ENCODE results near the gene SPATA3. TPM values are rescaled to one million over a fixed set of nuclear protein-coding genes. Genes with fewer than 3 reads are reported as not detected.
"Not testable (repeated sequence)": the region's sequence is repeated elsewhere in the genome, so short reads cannot be mapped to it uniquely, and the experiment has no call there.

The SPATA3 gene
- polyA plus RNA-seq, 4 donors = not detected

DNA sequence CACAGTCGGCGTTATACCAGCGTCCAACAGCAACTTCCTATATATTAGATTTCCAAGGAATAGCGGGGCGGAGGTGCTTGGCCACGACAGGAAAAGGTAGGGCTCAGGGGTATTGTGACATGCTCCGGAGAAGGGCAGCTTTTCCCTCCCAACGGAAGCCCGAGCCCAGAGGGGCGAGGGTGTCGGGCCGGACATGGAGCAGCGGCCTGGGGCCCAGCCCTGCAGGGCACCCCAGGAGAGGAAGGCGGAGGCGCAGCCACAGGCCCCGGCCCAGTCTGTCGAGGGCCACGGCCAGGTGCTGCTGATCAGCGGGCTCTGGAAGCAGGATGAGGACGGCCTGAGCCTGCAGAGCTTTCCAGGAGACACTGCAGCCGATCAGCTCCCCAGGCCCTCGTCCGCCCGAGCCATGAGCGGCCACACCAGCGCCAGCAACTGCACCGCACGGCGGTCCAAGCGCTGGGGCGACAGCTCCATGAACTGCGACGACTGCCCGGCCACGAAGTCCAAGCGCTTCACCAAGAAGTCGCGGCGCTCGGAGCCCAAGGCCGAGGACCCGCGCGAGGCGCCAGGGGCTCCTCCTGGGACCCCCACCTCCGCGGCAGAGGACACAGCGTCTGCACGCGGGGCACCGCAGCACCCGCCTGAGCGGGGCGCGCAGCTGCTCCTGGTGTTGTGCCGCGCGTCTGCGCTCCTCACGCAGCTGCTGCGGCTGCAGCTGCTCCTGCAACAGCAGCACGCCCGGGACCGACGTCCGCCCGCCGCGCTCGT is 5.6 kb upstream of the SPATA3 start:
- DNase-seq (ENCODE audit: low read depth in 4 of 4, low spot score in 2 of 4) = no peak

DNA sequence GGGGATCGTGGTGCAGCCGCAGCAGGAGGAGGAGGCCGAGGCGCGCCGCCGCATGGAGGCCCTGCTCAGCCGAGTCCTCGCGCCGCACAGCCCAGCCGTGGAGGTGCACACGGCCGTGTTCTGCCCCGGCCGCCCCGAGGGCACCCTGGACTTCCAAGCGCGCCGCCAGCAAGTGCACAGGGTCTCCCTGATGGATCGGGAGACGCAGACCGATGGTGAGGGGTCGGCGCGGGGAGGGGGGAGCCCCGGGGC is 5.1 kb upstream of the SPATA3 start:
- DNase-seq (ENCODE audit: low read depth in 4 of 4, low spot score in 2 of 4) = no peak

DNA sequence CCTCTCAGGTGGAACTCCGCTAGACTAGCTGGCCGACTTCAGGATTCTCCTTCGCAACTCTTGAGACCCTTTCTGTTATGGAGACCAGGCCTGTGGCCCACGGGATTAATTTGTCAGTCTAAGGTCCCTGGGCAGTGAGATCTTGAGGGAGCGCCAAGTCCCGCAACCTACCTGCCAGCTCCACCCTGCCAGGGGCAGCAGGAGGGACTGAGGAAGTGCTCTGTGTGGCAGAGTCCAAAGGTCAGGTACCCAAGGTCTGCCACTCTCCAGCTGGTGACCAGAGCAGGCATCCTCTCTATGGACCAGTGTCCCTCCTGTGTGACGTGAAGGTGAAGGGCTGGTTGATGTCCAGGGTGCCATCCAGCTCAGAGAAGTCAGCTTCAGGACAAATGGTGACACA is 4.3 kb upstream of the SPATA3 start:
- no peak for DNase-seq (ENCODE audit: low read depth in 4 of 4, low spot score in 2 of 4)

DNA sequence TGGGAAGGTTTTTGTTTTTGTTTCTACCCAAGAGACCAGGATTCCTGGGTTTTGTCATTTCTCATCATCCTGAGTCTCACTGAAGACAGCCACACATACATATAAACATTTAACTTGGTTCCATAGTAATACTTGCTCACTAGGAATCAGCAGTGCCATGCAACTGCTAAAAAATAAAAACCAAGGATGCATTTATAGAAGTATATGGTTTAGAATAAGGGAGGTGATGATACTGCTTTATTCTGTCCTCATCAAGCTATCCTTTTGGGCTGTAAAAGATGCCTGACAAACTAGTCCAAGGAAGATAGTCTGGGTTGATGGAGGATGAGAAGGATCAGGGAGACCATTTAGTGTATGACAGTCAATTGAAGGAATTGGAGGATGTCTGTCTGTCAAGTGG is 740 bp downstream of the SPATA3 start:
- DNase-seq (ENCODE audit: low read depth in 4 of 4, low spot score in 2 of 4) = no peak

DNA sequence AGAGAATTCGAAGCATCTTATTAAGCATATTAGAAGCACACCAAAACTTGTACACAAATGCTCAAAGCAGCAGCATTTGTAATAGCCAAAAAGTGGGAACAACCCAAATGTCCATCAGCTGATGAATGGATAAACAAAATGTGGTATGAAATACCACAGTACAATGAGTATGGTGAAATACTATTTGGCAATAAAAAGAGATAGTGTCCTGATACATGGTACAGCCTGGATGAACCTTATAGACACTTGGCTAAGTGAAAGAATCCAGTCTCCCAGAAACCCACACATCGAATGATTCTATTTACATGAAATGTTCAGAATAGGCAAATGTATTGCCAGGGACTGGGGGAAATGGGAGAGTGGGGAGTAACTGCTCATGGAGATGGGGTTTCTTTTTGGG is 3.0 kb downstream of the SPATA3 start:
- no peak for DNase-seq (ENCODE audit: low read depth in 4 of 4, low spot score in 2 of 4)

DNA sequence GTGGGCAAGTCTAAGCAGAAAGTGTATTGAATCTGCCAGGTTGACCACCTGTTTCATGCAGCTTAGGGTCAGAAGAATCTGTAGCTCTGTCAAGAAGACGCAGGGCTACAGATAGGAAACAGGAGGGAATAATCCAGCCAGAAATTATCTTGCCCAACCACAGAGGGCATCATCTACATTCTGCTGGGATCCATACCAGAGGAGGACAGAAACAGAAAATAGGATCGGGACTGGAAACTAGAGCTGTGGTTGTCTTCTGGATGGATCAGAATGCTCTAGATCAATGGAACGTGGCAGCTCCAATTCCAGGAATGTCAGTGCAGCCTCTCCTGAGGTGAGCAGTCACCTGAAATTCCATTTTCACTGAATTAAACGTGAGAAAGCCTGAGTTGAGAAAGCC is 3.6 kb downstream of the SPATA3 start:
- DNase-seq (ENCODE audit: low read depth in 4 of 4, low spot score in 2 of 4) = no peak

DNA sequence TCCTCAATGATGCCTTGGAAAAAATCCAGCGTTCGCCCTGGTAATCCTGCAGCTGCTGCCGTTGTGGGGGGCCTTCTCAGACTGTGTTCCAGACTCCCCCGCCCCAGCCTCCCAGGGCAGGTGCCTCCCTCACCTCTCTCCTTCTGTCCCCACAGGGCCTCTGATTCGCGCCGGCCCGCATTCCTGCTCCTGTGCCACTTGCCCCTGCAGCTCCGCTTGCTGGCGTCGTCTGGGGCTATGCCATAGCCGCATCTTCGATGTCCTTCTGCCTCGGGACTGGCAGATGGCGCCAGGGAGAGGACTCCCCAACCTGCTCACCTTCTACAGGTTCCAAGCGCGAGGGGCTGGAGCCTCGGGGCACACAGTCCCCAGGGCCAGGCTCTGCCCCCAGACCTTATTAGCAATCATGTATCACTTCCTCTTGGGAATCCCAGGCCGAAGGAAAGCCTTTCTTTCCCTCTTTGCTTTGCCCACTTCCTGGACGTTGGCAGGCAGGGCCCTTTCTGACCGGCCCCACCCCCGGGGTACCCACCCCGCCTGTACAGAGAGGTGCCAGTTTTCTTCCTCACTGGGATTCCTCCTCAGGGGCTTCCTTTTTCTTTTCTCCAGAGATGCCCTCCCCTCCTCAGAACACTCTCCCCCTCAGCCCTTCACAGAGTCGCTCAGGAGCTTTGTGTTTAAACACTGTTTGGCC is 4.4 kb downstream of the SPATA3 start:
- no peak for DNase-seq (ENCODE audit: low read depth in 4 of 4, low spot score in 2 of 4)

DNA sequence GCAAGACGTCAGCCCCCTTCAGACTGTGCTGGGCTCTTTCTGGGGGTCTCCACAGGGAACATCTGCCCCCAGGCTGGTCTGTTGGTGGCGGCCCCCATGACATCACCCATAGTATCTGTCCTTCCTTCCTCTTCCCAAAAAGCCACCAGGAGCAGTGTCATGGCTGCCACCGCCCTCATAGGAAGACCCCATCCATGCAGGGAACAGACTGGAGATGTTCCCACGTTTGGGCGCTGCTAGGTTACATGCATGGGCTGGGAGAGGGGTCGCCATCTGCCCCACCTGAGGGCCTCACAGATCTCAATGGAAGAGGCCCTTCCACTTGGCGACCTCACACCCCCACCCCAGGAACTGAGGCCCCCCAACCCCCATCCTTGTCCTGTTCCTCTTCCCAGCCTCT is 5.1 kb downstream of the SPATA3 start:
- no peak for DNase-seq (ENCODE audit: low read depth in 4 of 4, low spot score in 2 of 4)

DNA sequence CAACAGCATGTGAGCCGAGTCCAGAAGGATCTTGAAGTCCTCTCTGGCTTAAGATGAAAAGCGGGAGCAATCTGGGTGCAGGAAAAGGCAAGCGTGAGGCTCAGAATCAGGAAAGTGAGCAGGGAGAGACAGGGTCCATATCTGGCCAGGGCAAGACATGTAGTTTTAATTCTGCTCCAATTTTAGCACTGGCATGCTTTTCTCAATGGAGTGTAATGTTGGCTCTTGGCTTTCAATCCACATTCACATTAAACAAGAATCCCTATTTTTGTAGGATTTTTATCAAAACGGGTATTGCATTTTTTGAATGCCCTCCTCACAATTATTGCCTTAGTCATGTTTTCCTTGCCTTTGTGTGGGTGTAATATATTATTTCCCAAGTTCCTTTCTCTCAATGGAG is 6.0 kb downstream of the SPATA3 start:
- DNase-seq (ENCODE audit: low read depth in 4 of 4, low spot score in 2 of 4) = no peak

DNA sequence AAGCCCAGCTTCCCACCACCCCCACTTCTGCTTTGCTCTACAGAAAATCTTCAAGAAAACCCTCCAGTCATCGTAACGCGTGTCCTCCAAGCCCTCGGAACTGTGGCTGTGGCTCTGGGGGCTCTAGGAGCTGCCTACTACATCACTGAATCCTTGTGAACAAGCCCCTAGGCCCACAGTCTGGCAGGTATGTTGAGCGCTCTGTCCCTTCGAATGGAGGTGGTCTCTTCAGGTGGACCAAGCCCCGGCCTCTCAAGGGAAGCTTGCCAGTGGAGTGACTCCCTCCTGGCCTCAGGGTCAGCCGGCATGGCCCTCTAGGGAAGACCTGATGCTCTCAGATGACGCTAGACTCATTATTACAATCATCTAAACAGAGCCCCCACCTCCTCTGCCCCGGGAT is 6.7 kb downstream of the SPATA3 start:
- no peak for DNase-seq (ENCODE audit: low read depth in 4 of 4, low spot score in 2 of 4)

DNA sequence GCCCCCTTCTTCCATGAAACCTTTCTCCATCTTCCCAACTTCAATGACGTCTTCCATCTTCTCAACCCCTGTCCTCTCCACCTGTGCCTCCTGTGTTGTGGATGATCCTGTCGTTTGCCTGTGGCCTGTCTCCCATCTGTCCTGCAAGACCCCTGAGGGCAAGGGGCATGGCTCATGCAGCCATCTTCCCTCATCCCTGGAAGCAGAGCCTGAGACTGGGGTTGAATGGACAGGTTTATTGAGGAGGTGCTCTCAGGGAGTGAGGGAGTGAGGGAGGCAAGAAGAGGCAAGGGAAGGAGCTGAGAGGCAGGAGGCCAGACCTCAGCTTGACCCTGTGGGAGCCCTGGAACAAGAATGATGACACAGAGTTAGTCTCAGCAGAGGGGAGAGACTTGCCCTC is 7.3 kb downstream of the SPATA3 start:
- no peak for DNase-seq (ENCODE audit: low read depth in 4 of 4, low spot score in 2 of 4)

DNA sequence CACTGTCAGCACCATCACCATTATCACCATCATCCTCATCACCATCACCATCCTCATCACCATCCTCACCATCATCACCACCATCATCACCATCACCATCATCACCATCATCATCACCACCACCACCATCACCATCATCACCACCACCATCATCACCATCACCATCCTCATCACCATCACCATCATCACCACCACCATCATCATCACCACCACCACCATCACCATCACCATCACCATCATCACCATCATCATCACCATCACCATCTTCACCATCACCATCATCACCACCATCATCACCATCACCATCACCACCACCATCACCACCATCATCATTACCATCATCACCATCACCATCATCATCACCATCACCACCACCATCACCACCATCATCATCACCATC is 9.0 kb downstream of the SPATA3 start:
- not testable (repeated sequence) for DNase-seq (ENCODE audit: low read depth in 4 of 4, low spot score in 2 of 4)

DNA sequence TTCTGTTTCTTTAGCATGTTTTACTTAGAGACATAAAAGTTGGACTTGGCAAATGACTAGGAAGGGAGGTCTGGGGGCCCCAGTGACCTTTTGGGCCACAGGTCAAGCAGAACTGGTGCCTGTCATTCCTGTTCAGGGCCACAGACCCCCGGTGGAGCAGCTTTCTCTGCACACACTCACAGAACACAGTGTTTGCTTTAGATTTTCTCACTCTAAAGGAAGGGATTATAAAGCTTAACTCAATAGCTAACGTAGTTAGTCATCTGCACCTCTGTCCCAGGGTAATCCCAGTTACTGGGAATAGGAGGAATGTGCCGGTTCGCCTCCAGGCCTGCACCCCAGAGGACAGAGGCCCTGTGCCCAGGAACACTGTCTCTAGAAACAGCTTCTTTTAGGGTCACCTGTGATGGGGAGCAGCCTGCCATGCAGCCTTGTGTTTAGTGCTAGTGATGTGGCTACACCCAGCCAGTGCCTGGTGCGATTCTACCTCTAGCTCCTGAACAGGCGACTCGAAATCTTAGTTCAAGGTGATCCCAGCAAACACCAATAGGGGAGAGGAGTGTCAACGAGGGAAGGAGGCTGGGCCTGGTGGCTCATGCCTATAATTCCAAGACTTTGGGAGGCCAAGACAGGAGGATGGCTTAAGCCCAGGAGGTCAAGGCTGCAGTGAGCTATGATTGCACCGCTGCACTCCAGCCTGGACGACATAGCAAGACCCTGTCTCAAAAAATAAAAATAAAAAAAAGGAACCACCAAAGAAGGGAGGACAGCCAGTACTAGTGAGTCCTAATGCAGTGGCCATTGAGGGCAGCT is 11.6 kb downstream of the SPATA3 start:
- DNase-seq (ENCODE audit: low read depth in 4 of 4, low spot score in 2 of 4) = no peak

DNA sequence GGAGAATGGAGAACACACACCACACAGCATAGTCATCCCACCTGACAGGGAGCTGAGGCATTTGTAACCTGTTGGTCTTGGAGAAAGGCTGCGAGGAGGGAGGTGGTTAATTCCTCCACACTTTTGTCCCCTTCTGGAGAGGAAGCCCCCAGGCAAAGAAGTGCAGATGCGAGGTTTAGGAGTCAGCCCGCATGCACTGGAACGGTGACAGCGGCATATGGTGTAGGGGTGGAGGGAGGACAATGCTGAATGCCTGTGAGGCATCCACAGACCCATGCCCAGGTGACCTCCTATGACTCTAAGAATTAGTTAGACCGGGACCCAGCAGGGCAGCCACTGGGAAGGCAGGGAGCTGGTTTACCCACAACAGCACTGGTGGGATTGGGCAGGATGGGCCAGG is 12.2 kb downstream of the SPATA3 start:
- no peak for DNase-seq (ENCODE audit: low read depth in 4 of 4, low spot score in 2 of 4)

DNA sequence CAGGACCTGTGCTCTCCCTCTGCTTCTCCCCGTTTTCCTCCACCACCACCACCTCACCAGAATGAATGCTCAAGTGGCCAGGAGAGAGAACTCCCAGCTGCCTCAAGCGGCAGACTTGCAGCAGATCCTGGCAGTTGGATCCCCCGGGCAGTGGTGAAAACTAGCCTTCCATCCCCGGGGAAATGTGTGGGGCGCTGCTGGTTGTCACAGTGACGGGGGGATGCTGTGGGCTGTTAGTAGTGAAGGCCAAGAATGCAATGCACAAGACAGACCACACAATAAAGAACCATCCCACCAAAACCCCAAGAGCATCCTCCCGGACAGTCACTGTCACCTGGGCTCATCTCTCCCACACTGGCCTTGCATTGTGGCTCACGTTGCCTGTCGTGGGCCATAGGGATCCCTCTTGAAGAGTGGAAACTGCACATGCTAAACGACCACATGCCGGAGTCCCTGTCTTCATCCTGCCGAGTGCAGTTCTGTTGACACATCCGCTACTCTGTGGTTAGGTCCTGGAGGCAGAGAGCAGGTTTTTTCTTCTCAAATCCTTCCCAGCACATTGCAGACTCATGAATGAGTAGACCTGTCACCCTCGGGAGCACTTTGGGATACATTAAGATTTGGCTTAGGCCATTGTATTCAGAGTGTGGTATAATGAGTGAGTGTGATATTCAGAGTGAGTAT is 13.5 kb downstream of the SPATA3 start:
- no peak for DNase-seq (ENCODE audit: low read depth in 4 of 4, low spot score in 2 of 4)

DNA sequence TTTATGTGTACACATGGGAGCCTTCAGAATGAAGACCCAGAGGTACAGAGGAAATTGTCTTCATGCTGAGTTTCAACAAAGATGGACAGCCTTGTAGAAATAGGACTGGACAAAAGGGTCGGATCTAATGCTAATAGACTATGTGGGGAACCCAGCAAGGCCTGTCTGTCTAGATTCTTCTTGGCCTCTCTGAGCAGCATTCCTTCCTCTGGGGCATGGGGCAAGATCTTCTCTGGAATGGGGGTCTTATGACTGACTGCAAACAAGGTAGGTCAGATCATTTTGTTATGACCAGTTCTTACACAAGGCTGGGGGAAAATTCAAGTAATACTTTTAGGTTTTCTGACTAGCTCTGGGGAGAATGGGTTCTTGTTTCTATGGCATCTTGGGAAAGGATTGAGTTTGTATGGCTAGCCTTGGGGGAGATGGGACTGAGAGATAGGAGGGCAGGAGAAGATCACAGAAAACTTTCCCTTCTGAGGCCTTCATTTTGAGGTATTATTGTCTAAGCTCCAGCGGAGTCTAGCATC is 14.3 kb downstream of the SPATA3 start:
- DNase-seq (ENCODE audit: low read depth in 4 of 4, low spot score in 2 of 4) = no peak

DNA sequence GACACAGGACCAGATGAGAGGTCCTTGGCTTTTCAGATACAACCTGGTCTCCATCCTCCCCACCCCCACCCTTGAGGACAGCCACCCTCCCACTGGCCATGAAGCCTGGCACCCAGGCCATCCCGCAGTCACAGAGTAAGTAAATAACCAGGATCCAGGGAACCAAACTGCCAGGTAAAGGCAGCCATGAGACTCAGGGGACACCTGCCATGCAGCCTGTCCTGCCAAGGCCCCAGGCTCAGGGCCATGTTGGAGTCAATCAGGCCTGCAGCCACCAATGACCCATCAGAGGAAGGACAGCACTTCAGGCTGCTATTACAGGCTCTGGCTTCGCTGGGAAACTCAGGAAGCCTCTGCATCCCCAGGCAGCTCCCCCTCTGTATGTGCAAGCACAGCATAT is 15.6 kb downstream of the SPATA3 start:
- DNase-seq (ENCODE audit: low read depth in 4 of 4, low spot score in 2 of 4) = no peak

DNA sequence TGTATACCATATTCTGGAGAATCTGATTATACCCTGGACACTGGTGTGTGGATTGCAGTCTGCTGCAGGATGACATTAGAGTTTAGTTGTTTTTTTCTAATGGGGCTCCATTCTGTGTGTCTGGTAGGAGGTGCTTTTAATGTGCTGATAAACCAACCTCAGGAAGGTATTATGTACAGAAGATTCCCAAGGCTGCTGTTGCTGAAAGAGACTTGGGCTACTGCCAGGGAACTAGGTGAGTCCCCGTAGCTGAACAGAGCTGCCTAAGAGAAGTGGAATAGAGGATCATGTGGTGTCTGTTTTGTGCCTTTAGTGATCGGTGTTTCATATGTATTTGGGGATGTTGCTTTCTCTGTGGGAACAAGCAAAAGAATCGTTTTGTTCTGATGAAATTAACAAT is 16.5 kb downstream of the SPATA3 start:
- no peak for DNase-seq (ENCODE audit: low read depth in 4 of 4, low spot score in 2 of 4)

DNA sequence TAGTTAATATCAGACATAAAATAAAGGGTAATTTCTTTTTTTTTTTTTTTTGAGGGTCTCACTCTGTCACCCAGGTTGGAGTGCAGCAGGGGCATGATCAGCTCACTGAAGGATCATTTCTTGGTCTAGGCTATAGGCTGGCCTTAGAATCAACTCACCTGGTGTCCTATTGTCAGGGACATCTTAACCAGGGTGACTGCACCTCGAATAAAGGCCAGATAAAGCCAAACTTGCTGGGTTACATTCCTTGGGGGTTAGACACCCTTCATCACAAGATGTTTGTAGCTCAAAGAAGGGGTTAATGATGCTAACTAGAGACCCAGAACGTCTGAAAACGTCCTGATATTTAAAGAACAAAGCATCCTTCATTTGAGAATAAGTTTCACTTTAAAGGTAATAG is 17.9 kb downstream of the SPATA3 start:
- DNase-seq (ENCODE audit: low read depth in 4 of 4, low spot score in 2 of 4) = no peak

DNA sequence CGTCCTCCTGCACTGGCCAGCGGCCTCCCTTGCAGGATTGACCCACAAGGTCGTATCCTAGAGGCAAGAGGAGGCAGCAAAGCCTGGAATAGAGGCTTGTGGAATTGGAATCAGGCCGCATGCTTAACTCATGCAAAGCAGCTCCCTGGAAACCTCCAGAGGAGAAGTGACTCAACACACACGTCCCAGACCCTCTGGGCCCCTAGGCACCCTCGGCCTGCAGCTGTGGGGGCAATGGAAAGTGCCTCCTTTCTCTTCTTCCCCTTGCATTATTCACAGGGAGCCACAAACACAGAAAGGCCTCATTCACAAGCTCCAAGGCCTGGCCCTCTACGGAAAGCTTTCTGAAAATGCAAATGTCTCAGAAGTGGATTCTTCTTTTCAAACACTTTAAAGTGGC is 19.6 kb downstream of the SPATA3 start:
- DNase-seq (ENCODE audit: low read depth in 4 of 4, low spot score in 2 of 4) = no peak

DNA sequence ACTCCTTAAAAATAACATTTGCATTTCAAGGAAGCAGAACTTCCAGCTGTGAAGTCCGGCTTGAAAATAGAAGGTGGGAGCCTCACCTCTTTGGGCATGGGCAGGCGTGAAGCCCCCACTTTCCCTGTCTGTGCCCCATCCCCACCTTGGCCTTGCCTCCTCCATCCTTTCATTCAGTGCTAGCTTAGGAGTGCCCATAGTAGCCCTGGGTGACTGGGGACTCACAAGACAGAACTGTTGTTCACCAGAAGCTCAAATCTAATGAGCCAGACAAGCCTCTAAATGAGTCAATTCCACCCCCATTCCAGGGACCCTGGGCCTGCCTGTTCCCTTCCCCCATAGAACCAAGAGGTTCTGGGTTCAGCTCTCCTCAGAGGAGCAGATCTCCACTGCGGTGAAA is 20.0 kb downstream of the SPATA3 start:
- DNase-seq (ENCODE audit: low read depth in 4 of 4, low spot score in 2 of 4) = no peak

Measured in left renal cortex interstitium (tissue), 4 donors.